ENCODE results near the gene BET1.

DNA sequence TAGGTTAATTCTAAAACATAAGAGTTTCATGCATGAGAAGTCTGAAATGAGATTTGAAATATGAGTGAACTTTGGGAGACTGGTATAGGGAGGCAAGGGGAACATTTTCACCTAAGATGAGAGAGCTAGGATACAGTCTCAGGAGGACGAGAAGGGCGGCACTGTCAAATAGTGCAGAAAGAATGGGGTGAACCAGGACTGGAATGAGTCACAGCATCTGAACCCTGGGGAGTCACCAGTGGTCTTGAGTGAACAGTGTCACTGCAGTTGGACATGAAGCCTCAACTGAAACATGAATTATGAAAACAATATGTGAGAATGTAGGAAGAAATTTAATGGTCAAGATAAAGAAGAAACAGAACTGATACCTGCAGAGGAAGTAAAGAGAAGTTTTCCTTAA lies 48.9 kb downstream of the BET1 start:
- TF ChIP-seq, protein P1, sequence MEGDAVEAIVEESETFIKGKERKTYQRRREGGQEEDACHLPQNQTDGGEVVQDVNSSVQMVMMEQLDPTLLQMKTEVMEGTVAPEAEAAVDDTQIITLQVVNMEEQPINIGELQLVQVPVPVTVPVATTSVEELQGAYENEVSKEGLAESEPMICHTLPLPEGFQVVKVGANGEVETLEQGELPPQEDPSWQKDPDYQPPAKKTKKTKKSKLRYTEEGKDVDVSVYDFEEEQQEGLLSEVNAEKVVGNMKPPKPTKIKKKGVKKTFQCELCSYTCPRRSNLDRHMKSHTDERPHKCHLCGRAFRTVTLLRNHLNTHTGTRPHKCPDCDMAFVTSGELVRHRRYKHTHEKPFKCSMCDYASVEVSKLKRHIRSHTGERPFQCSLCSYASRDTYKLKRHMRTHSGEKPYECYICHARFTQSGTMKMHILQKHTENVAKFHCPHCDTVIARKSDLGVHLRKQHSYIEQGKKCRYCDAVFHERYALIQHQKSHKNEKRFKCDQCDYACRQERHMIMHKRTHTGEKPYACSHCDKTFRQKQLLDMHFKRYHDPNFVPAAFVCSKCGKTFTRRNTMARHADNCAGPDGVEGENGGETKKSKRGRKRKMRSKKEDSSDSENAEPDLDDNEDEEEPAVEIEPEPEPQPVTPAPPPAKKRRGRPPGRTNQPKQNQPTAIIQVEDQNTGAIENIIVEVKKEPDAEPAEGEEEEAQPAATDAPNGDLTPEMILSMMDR (IDR thresholded peaks at IDR 0.05) = no peak
- TF ChIP-seq NPAS2 (CRISPR knock-in tag; IDR thresholded peaks at IDR 0.05; ENCODE audit: borderline replicate concordance) (no peak), HDAC2 (IDR thresholded peaks at IDR 0.05) (no peak), USF2 (IDR thresholded peaks at IDR 0.05) (no peak), EP300 (IDR thresholded peaks at IDR 0.05) (no peak), HOXA7 (CRISPR knock-in tag; IDR thresholded peaks at IDR 0.05) (no peak)

All from A549 (cell line).